ENCODE measurements around the gene IFT81.
A peak's percentile ranks its signal among the peaks of the same experiment; 100 is the strongest.
"Not testable (repeated sequence)": the region's sequence is repeated elsewhere in the genome, so short reads cannot be mapped to it uniquely, and the experiment has no call there.

IFT81 gene

GRCh38 chr12:110248096-110248447, 123.9 kb downstream of the IFT81 start:
- no peak for DNase-seq

GRCh38 chr12:110249105-110249504, 124.9 kb downstream of the IFT81 start:
- DNase-seq, result peak; percentile 51

GRCh38 chr12:110249716-110250225, 125.6 kb downstream of the IFT81 start:
- DNase-seq, result peak; percentile 16

GRCh38 chr12:110251381-110251780, 127.2 kb downstream of the IFT81 start:
- DNase-seq, result no peak

GRCh38 chr12:110252716-110253115, 128.6 kb downstream of the IFT81 start:
- no peak for DNase-seq

- DNase-seq, result no peak
Measured at GRCh38 chr12:110253176-110253575, 129.0 kb downstream of the IFT81 start.

GRCh38 chr12:110254971-110255540, 130.9 kb downstream of the IFT81 start:
- no peak for DNase-seq

- DNase-seq, result not testable (repeated sequence)
Measured at GRCh38 chr12:110255890-110256456, 131.8 kb downstream of the IFT81 start.

- DNase-seq, result peak; percentile 88
Measured at GRCh38 chr12:110256780-110257431, 132.7 kb downstream of the IFT81 start.

- no peak for DNase-seq
Measured at GRCh38 chr12:110258466-110258865, 134.3 kb downstream of the IFT81 start.

- peak; percentile 82 for DNase-seq
Measured at GRCh38 chr12:110262442-110263388, 138.6 kb downstream of the IFT81 start.

- DNase-seq, result no peak
Measured at GRCh38 chr12:110266381-110266960, 142.3 kb downstream of the IFT81 start.

- peak; percentile 18 for DNase-seq
Measured at GRCh38 chr12:110266980-110267620, 142.9 kb downstream of the IFT81 start.
